Measurements from ENCODE around the gene KIAA1210. TPM values are rescaled to one million over a fixed set of nuclear protein-coding genes. Genes with fewer than 3 reads are reported as not detected.

Gene KIAA1210
- total RNA-seq, 1 experiment from 2014 or later = not detected

GRCh38 chrX:119132316-119132715, 4.7 kb upstream of the KIAA1210 start:
- H4K20me1 ChIP-seq (ENCODE audit: insufficient read depth) = no peaks in the 10 kb centered on the region
- RAD21 ChIA-PET (ENCODE audit: low non-redundant PET in 1 of 2, low total read pairs in 2 of 2, uncharacterized antibody in 2 of 2, unreplicated experiment in 2 of 2) = no interaction called here

GRCh38 chrX:119130911-119131310, 3.3 kb upstream of the KIAA1210 start:
- RAD21 ChIA-PET (ENCODE audit: low non-redundant PET in 1 of 2, low total read pairs in 2 of 2, uncharacterized antibody in 2 of 2, unreplicated experiment in 2 of 2) = no interaction called here
- ATAC-seq (no peak), DNase-seq (ENCODE audit: low read depth, low spot score) (no peak)
- CTCF ChIA-PET = no interaction called here
- no peaks in the 10 kb centered on the region for H4K20me1 ChIP-seq (ENCODE audit: insufficient read depth)
- H3K79me2 ChIP-seq (ENCODE audit: insufficient read depth, low read length) = no peaks in the 10 kb centered on the region
- intact Hi-C loops (cut with micrococcal nuclease) = no loop called here
- no peak for TF ChIP-seq EZH2phosphoT487 (IDR thresholded peaks at IDR 0.05; ENCODE audit: borderline replicate concordance)
- no peak for TF ChIP-seq EGR1 (IDR thresholded peaks at IDR 0.05; ENCODE audit: low read depth)
- TF ChIP-seq SRF (IDR thresholded peaks at IDR 0.05; ENCODE audit: low read depth) = no peak
- no peak for TF ChIP-seq EZH2 (IDR thresholded peaks at IDR 0.05)
- no peak for TF ChIP-seq ELF1 (IDR thresholded peaks at IDR 0.05; ENCODE audit: borderline replicate concordance, low read depth)
- no peak for TF ChIP-seq CBX3 (IDR thresholded peaks at IDR 0.05; ENCODE audit: low read depth)
- no peak for TF ChIP-seq SIN3A (IDR thresholded peaks at IDR 0.05; ENCODE audit: low read depth)
- TF ChIP-seq TCF7L2 (IDR thresholded peaks at IDR 0.05; ENCODE audit: borderline replicate concordance, extremely low read depth, insufficient read depth, insufficient read length) = no peak
- TF ChIP-seq POLR2AphosphoS5 (IDR thresholded peaks at IDR 0.05; ENCODE audit: low read depth, low read length) = no peak
- TF ChIP-seq CEBPB (IDR thresholded peaks at IDR 0.05; ENCODE audit: low read depth) = no peak
- TF ChIP-seq REST (IDR thresholded peaks at IDR 0.05; ENCODE audit: low read depth) = no peak
- no peak for TF ChIP-seq CTCF (IDR thresholded peaks at IDR 0.05 in 2 of 3, conservative IDR thresholded peaks at IDR 0.05 in 1 of 3; ENCODE audit: borderline replicate concordance in 1 of 3, insufficient read depth in 1 of 3, low read depth in 2 of 3, low read length in 2 of 3)
- TF ChIP-seq POLR2A (IDR thresholded peaks at IDR 0.05; ENCODE audit: borderline replicate concordance, extremely low read depth, insufficient read depth, insufficient read length) = no peak
- no peak for TF ChIP-seq ZFX (IDR thresholded peaks at IDR 0.05)
- H3K36me3 ChIP-seq (ENCODE audit: control insufficient read depth in 1 of 2, insufficient read depth in 2 of 2, low read length in 2 of 2) = no peaks in the 10 kb centered on the region
- no peaks in the 10 kb centered on the region for H3K9me2 ChIP-seq (ENCODE audit: insufficient read depth)
- no peak overlapping the region for H2AFZ ChIP-seq (ENCODE audit: low read depth, low read length, poor library complexity, severe bottlenecking)
- no peaks in the 10 kb centered on the region for H3K9me3 ChIP-seq (ENCODE audit: control insufficient read depth in 1 of 2, insufficient read depth in 1 of 2, low read depth in 1 of 2, low read length in 2 of 2)
- H3K4me1 ChIP-seq (ENCODE audit: control insufficient read depth in 1 of 2, insufficient read depth in 2 of 2, low read length in 2 of 2) = no peaks in the 10 kb centered on the region
- no peak overlapping the region for H3K4me3 ChIP-seq (replicated peaks in 1 of 2; ENCODE audit: low read depth in 1 of 2, low read length in 2 of 2)
- no peaks in the 10 kb centered on the region for H3K27me3 ChIP-seq (ENCODE audit: insufficient read depth, low read length)
- H3K4me2 ChIP-seq (ENCODE audit: low read length) = no peak overlapping the region
- no peak overlapping the region for H3K9ac ChIP-seq (ENCODE audit: low read length)
- POLR2A ChIA-PET = no interaction called here
- no TSS peak for BruUV-seq (replicated peaks)
- no peak overlapping the region for H3K27ac ChIP-seq (ENCODE audit: low read depth, low read length)

More at GRCh38 chrX:119132316-119132715, 4.7 kb upstream of the KIAA1210 start:
- H3K79me2 ChIP-seq (ENCODE audit: insufficient read depth, low read length) = no peaks in the 10 kb centered on the region
- intact Hi-C loops (cut with micrococcal nuclease) = no loop called here
- H3K4me2 ChIP-seq (ENCODE audit: low read length) = no peak overlapping the region
- no peak overlapping the region for H3K9ac ChIP-seq (ENCODE audit: low read length)
- no peaks in the 10 kb centered on the region for H3K9me3 ChIP-seq (ENCODE audit: control insufficient read depth in 1 of 2, insufficient read depth in 1 of 2, low read depth in 1 of 2, low read length in 2 of 2)
- H3K9me2 ChIP-seq (ENCODE audit: insufficient read depth) = no peaks in the 10 kb centered on the region
- CTCF ChIA-PET = interaction anchor here (1.6 kb wide), 1 partner anchor 285 kb away, joined by 3 read pairs; no protein-coding TSS in a partner anchor
- DNase-seq (ENCODE audit: low read depth, low spot score) (no peak), ATAC-seq (no peak)
- no TSS peak for BruUV-seq (replicated peaks)
- no peak overlapping the region for H3K4me3 ChIP-seq (replicated peaks in 1 of 2; ENCODE audit: low read depth in 1 of 2, low read length in 2 of 2)
- no peak overlapping the region for H2AFZ ChIP-seq (ENCODE audit: low read depth, low read length, poor library complexity, severe bottlenecking)
- no peak overlapping the region for H3K27ac ChIP-seq (ENCODE audit: low read depth, low read length)
- TF ChIP-seq CBX3 (IDR thresholded peaks at IDR 0.05; ENCODE audit: low read depth) = no peak
- no peak for TF ChIP-seq SP1 (IDR thresholded peaks at IDR 0.05; ENCODE audit: low read depth)
- TF ChIP-seq FOSL1 (IDR thresholded peaks at IDR 0.05; ENCODE audit: low read depth) = no peak
- H3K4me1 ChIP-seq (ENCODE audit: control insufficient read depth in 1 of 2, insufficient read depth in 2 of 2, low read length in 2 of 2) = no peaks in the 10 kb centered on the region
- H3K36me3 ChIP-seq (ENCODE audit: control insufficient read depth in 1 of 2, insufficient read depth in 2 of 2, low read length in 2 of 2) = no peaks in the 10 kb centered on the region
- no peaks in the 10 kb centered on the region for H3K27me3 ChIP-seq (ENCODE audit: insufficient read depth, low read length)
- POLR2A ChIA-PET = no interaction called here
